ENCODE measurements around the gene SELENOP.

- TF ChIP-seq, protein P1, sequence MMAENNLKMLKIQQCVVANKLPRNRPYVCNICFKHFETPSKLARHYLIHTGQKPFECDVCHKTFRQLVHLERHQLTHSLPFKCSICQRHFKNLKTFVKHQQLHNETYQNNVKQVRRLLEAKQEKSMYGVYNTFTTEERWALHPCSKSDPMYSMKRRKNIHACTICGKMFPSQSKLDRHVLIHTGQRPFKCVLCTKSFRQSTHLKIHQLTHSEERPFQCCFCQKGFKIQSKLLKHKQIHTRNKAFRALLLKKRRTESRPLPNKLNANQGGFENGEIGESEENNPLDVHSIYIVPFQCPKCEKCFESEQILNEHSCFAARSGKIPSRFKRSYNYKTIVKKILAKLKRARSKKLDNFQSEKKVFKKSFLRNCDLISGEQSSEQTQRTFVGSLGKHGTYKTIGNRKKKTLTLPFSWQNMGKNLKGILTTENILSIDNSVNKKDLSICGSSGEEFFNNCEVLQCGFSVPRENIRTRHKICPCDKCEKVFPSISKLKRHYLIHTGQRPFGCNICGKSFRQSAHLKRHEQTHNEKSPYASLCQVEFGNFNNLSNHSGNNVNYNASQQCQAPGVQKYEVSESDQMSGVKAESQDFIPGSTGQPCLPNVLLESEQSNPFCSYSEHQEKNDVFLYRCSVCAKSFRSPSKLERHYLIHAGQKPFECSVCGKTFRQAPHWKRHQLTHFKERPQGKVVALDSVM (CRISPR knock-in tag; IDR thresholded peaks at IDR 0.05) = no peak
- no peak for TF ChIP-seq CTCF (CRISPR knock-in tag; IDR thresholded peaks at IDR 0.05)
- TF ChIP-seq SIN3A (IDR thresholded peaks at IDR 0.05; ENCODE audit: borderline replicate concordance, low read depth, low read length) = no peak; the same call in 1 of the 2 replicates
- TF ChIP-seq TBP (CRISPR knock-in tag; IDR thresholded peaks at IDR 0.05) = no peak
These were observed 12.0 kb downstream of the SELENOP start for GRCh38 chr5:42799668-42800114.
